Activated CD4-positive, CD25-positive, alpha-beta regulatory T cell treated with anti-CD3 and anti-CD28 coated beads, Interleukin-2, amount 50 U/mL, for 24 hours (primary cell): Measurements from ENCODE around the gene USP53.
A peak's percentile ranks its signal among the peaks of the same experiment; 100 is the strongest.
"Not testable (repeated sequence)": the region's sequence is repeated elsewhere in the genome, so short reads cannot be mapped to it uniquely, and the experiment has no call there.

Source experiments
- ATAC-seq, 2 donors: fragments of 150-1000 bp; cut with Tn5 transposase; one replicate each; pipeline ENCODE4 v1.10.0; 2021; ENCODE audit warnings: mild to moderate bottlenecking in 1 of 2, moderate library complexity in 1 of 2

USP53 gene

DNA sequence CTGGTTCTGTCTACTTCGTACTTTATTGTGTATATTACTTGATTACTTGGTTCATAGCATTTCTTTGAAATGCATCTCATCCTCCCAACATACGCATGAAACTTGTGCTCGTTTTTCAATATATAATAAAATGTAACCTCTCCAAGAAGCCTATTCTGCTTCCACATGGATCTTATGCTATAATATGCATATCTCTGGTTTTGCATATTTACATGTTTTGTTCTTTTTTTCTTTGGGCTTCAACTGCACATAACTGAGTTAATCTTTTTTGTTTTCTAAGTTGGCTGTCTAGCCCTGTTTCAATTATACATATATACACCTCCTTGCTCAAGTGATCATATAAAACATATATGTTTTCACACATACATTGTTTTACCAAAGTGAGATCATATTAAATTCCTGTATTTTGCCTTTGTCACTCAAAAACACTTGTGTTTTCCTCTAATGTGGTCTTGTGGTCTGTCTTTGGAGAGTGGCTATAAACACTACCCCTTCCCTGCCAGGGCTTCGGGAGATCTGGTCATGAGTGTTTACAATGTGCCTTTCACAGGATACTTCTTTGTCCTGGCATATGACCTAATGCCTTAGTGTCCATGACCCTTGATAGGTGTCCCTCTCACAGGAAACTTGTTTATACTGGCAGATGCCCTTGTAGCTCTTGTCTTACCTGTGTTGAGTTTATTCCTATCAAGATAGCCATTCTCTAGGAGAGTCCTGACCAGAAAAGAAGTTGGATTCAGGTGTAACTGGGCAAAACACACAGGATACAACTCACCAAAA, 17.6 kb downstream of the USP53 start:
- ATAC-seq, result no peak

- no peak for ATAC-seq
These were observed 19.0 kb downstream of the USP53 start for GRCh38 chr4:119231491-119231890.

- no peak for ATAC-seq
These were observed 19.8 kb downstream of the USP53 start for GRCh38 chr4:119232286-119232685.

DNA sequence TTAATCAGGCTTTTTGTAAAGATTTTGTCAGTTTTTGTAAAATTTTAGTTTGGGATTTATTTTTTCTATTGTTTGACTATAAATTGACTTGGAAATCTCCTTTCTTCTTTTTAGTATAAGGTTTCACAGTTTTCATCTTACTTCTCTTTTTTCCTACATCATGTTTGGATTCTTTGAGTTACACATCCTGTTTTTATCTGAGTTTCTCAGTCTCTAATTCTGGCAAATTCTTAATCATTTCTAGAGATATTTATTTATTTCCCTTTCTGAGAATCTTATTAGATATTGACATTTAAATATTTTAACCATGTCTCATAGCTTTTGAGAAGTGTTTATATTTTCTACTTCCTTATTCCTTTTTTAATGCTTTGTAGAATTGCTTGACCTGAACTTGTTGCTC, 20.7 kb downstream of the USP53 start:
- no peak for ATAC-seq

DNA sequence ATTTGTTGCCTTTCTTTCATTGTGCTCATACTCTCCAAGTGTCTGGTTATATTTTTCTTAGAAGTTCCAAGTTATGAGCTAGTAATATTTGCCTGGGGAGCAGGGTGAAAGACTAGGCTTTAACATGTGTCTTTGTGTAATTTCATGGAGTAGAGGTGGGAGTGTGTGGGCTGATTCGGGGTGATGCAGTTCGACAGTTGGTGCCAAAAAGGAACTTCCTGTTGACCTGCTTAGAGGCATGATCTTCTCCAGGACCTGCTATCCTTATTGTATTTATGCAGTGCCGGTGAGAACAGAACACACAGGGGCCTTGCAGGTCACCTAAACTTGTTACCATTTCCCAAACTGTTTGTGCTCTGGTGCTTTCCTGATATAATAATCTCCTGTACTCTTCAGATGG, 21.2 kb downstream of the USP53 start:
- ATAC-seq, result no peak

DNA sequence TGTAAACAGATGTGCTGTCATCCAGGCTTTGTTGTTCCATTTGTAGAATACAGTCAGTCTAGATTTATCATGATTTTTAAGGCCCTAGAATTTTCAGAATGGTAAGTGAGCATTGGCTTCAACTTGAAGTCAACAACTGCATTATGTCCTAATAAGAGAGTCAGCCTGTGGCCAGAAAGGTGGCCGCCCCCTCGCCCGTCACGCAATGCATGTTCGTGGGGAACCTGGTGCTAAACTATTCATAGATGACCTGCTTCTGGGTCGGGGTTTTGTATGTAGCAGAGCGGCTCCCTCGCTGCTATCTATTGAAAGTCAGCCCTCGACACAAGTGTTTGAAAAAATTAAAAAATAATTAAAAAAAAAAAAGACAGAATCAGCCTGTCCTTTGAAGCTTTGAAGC, 24.7 kb downstream of the USP53 start:
- no peak for ATAC-seq

GRCh38 chr4:119237642-119238041, 25.1 kb downstream of the USP53 start:
- ATAC-seq, result no peak

DNA sequence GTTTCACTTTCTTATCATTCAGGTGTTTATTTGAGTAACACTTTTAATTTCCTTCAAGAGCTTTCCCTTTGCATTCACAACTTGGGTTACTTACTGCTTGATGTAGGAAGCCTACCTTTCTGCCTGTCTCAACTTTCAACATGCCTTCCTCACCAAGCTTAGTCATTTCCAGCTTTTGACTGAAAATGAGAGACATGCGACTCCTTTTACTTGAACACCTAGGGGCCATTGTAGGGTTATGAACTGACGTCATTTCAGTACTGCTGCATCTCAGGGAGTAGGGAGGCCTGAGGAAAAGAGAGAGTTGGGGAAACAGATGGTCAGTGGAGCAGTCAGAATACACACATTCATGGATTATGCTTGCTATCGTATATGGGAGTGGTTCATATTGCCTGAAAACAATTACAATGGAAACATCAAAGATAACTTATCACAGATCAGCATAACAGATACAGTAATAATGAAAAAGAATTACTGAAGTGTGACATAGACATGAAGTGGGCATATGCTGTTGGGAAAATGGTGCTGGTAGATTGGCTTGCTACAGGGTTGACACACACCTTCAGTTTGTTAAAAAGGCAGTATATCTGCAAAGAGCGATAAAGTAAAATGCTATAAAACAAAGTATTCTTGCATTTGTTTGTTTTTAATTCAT, 25.7 kb downstream of the USP53 start:
- peak; percentile 95 to 96 for ATAC-seq

GRCh38 chr4:119240128-119240527, 27.6 kb downstream of the USP53 start:
- ATAC-seq, result no peak

- no peak for ATAC-seq
These were observed 28.1 kb downstream of the USP53 start for GRCh38 chr4:119240568-119240967.

GRCh38 chr4:119242417-119242816, 29.9 kb downstream of the USP53 start:
- no peak for ATAC-seq

- ATAC-seq, result no peak
These were observed 31.4 kb downstream of the USP53 start for GRCh38 chr4:119243868-119244267.

- ATAC-seq, result no peak
These were observed 31.8 kb downstream of the USP53 start for GRCh38 chr4:119244344-119244743.

- ATAC-seq, result no peak
These were observed 32.3 kb downstream of the USP53 start for GRCh38 chr4:119244832-119245231.

- no peak for ATAC-seq
These were observed 33.7 kb downstream of the USP53 start for GRCh38 chr4:119246177-119246733.

GRCh38 chr4:119251037-119251436, 38.5 kb downstream of the USP53 start:
- not testable (repeated sequence) for ATAC-seq

GRCh38 chr4:119255223-119255622, 42.7 kb downstream of the USP53 start:
- ATAC-seq, result not testable (repeated sequence)

- no peak for ATAC-seq
These were observed 48.0 kb downstream of the USP53 start for GRCh38 chr4:119260528-119260927.

DNA sequence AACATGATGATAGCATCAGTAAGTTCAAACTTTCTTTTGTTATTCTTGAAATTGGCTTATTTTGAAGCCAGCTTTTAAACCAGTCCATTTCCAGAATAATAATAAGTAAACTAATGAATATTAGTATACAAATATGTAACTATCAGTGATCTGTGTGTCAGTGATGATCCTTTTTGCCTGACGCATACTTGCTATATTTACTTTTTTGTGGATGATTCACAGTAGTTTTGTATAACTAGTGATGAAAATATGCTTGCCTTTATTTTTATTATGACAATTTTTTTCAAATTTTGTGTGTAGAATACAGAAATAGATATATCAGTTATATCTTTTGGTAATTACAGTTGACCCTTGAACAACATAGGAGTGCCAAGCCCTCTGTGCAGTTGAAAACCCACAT, 49.5 kb downstream of the USP53 start:
- ATAC-seq, result no peak

DNA sequence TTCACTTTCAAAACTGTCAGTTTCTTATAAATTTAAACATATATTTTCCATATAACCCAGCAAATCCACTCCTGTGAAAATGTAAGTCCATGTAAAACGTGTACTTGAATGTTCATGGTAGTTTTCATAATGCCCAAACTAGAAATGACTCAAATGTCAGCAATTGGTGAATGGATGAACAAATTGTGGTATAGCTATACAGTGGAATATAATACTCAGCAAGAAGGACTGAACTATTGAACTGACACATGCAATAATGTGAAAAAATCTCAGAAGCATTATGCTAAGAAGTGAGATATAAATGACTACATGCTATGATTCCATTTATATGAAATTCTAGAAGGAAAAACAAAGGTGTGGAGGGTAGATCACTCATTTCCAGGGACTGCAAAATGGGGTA, 52.2 kb downstream of the USP53 start:
- ATAC-seq, result peak; percentile 35 to 63

DNA sequence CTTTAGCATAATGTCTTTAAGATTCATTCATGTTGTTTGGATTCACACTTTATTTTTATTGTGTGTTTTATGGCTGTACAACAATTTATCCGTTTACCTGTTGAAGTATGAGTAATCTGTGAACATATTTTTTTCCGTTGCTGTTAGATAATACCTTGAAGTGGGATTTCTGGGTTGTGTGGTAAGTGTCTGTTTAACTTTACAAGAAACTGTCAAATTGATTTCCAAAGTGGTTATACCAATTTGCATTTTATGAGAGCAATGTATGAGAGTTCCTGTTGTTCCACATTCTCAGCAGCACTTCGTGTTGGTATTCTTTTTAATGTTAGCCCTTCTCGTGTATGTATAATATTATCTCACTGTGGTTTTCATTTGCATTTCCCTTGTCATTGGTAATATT, 53.6 kb downstream of the USP53 start:
- peak; percentile 9 to 53 for ATAC-seq

- ATAC-seq, result no peak
These were observed 56.0 kb downstream of the USP53 start for GRCh38 chr4:119268466-119268865.

DNA sequence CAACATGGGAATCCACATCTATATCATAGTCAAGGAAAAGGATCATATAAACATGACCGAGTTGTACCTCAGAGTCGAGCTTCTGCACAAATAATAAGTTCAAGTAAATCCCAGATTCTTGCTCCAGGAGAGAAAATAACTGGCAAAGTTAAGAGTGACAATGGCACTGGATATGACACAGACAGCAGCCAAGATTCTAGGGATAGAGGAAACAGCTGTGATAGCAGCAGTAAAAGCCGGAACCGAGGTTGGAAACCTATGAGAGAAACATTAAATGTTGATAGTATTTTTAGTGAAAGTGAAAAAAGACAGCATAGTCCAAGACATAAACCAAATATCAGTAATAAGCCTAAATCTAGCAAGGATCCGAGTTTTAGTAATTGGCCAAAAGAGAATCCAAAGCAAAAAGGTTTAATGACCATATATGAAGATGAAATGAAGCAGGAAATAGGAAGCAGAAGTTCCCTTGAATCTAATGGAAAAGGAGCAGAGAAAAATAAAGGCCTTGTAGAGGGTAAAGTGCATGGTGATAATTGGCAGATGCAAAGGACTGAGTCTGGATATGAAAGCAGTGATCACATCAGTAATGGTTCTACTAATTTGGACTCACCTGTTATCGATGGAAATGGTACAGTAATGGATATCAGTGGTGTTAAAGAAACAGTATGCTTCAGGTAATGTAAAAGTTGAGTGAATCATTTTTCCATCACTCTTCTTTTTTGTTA, 59.0 kb downstream of the USP53 start:
- no peak for ATAC-seq
